ENCODE data around the gene RGL4. TPM values are rescaled to one million over a fixed set of nuclear protein-coding genes. Genes with fewer than 3 reads are reported as not detected.

The RGL4 gene
- total and polyA plus RNA-seq, 2 of the 13 experiments (the other 11 are each of a cell fraction or from before 2014, with no cell fraction given): not detected

DNA sequence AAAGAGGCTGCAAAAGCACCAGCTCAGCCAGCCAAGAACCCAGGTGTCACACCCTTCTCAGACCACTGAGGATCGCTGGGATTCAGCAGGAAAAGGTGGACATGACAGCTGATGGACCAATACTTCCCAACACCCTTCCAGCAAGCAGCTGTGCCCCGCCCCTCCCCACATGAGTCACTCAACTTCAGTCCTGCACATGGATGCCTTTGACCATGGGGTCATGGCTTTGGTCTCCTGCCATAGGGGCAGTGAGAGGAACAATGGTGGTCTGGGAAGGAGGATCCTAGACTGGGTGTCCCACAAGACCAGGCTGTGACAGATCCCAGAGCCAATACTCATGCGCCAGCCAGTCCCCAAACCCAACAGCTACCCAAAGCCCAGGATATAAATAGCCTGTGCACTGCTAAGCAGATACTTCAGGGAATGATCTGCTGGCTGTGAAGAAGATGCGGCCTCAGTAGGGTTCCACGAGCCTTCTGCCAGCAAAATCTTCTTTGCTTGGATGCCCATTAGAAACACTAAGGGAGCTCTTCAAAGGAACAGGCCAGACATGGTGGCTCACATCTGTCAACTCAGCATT, 5.5 kb upstream of the RGL4 start (continued):
- TF ChIP-seq, protein P1, sequence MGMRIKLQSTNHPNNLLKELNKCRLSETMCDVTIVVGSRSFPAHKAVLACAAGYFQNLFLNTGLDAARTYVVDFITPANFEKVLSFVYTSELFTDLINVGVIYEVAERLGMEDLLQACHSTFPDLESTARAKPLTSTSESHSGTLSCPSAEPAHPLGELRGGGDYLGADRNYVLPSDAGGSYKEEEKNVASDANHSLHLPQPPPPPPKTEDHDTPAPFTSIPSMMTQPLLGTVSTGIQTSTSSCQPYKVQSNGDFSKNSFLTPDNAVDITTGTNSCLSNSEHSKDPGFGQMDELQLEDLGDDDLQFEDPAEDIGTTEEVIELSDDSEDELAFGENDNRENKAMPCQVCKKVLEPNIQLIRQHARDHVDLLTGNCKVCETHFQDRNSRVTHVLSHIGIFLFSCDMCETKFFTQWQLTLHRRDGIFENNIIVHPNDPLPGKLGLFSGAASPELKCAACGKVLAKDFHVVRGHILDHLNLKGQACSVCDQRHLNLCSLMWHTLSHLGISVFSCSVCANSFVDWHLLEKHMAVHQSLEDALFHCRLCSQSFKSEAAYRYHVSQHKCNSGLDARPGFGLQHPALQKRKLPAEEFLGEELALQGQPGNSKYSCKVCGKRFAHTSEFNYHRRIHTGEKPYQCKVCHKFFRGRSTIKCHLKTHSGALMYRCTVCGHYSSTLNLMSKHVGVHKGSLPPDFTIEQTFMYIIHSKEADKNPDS (CRISPR knock-in tag; IDR thresholded peaks at IDR 0.05): no peak
- no peak for TF ChIP-seq ATF7-NPFF (CRISPR knock-in tag; IDR thresholded peaks at IDR 0.05; ENCODE audit: low read depth)
- TF ChIP-seq ZMYM4 (CRISPR knock-in tag; IDR thresholded peaks at IDR 0.05): no peak
- TF ChIP-seq, protein P2, sequence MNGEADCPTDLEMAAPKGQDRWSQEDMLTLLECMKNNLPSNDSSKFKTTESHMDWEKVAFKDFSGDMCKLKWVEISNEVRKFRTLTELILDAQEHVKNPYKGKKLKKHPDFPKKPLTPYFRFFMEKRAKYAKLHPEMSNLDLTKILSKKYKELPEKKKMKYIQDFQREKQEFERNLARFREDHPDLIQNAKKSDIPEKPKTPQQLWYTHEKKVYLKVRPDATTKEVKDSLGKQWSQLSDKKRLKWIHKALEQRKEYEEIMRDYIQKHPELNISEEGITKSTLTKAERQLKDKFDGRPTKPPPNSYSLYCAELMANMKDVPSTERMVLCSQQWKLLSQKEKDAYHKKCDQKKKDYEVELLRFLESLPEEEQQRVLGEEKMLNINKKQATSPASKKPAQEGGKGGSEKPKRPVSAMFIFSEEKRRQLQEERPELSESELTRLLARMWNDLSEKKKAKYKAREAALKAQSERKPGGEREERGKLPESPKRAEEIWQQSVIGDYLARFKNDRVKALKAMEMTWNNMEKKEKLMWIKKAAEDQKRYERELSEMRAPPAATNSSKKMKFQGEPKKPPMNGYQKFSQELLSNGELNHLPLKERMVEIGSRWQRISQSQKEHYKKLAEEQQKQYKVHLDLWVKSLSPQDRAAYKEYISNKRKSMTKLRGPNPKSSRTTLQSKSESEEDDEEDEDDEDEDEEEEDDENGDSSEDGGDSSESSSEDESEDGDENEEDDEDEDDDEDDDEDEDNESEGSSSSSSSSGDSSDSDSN (CRISPR knock-in tag; IDR thresholded peaks at IDR 0.05): no peak
- TF ChIP-seq ZNF350 (CRISPR knock-in tag; IDR thresholded peaks at IDR 0.05; ENCODE audit: borderline replicate concordance, low read depth): no peak
- TF ChIP-seq, protein P3, sequence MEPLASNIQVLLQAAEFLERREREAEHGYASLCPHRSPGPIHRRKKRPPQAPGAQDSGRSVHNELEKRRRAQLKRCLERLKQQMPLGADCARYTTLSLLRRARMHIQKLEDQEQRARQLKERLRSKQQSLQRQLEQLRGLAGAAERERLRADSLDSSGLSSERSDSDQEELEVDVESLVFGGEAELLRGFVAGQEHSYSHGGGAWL (CRISPR knock-in tag; IDR thresholded peaks at IDR 0.05): no peak
- no peak for TF ChIP-seq ZSCAN30 (CRISPR knock-in tag; IDR thresholded peaks at IDR 0.05)
- no peak for TF ChIP-seq ZNF75D (CRISPR knock-in tag; IDR thresholded peaks at IDR 0.05; ENCODE audit: borderline replicate concordance)
- TF ChIP-seq AKAP8 (CRISPR knock-in tag; IDR thresholded peaks at IDR 0.05): no peak
- TF ChIP-seq, protein P4, sequence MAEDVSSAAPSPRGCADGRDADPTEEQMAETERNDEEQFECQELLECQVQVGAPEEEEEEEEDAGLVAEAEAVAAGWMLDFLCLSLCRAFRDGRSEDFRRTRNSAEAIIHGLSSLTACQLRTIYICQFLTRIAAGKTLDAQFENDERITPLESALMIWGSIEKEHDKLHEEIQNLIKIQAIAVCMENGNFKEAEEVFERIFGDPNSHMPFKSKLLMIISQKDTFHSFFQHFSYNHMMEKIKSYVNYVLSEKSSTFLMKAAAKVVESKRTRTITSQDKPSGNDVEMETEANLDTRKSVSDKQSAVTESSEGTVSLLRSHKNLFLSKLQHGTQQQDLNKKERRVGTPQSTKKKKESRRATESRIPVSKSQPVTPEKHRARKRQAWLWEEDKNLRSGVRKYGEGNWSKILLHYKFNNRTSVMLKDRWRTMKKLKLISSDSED (CRISPR knock-in tag; IDR thresholded peaks at IDR 0.05): no peak
- 0 out of 2 replicates have a peak, but pooled peaks have one; percentile 10 for TF ChIP-seq FOSL1 (CRISPR knock-in tag; IDR thresholded peaks at IDR 0.05; ENCODE audit: borderline replicate concordance)
- TF ChIP-seq ZNF768 (CRISPR knock-in tag; IDR thresholded peaks at IDR 0.05): no peak
- TF ChIP-seq SOX13 (IDR thresholded peaks at IDR 0.05): no peak
- TF ChIP-seq SOX13 (CRISPR knock-in tag; conservative IDR thresholded peaks at IDR 0.05 in 1 of 2, IDR thresholded peaks at IDR 0.05 in 1 of 2): no peak
- no peak for TF ChIP-seq MYNN (CRISPR knock-in tag; IDR thresholded peaks at IDR 0.05; ENCODE audit: low read depth)
- TF ChIP-seq FOSL2 (CRISPR knock-in tag; IDR thresholded peaks at IDR 0.05): peak; percentile 77
- peak in 1 of 2 experiments; percentile 63 for TF ChIP-seq MAFK (conservative IDR thresholded peaks at IDR 0.05 in 1 of 2, IDR thresholded peaks at IDR 0.05 in 1 of 2; ENCODE audit: low read length in 2 of 2)
- no peak for TF ChIP-seq ZNF777 (CRISPR knock-in tag; IDR thresholded peaks at IDR 0.05)
- TF ChIP-seq, protein P5, sequence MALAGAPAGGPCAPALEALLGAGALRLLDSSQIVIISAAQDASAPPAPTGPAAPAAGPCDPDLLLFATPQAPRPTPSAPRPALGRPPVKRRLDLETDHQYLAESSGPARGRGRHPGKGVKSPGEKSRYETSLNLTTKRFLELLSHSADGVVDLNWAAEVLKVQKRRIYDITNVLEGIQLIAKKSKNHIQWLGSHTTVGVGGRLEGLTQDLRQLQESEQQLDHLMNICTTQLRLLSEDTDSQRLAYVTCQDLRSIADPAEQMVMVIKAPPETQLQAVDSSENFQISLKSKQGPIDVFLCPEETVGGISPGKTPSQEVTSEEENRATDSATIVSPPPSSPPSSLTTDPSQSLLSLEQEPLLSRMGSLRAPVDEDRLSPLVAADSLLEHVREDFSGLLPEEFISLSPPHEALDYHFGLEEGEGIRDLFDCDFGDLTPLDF (CRISPR knock-in tag; IDR thresholded peaks at IDR 0.05): no peak
- TF ChIP-seq ISX (CRISPR knock-in tag; conservative IDR thresholded peaks at IDR 0.05): no peak
- TF ChIP-seq, protein P6, sequence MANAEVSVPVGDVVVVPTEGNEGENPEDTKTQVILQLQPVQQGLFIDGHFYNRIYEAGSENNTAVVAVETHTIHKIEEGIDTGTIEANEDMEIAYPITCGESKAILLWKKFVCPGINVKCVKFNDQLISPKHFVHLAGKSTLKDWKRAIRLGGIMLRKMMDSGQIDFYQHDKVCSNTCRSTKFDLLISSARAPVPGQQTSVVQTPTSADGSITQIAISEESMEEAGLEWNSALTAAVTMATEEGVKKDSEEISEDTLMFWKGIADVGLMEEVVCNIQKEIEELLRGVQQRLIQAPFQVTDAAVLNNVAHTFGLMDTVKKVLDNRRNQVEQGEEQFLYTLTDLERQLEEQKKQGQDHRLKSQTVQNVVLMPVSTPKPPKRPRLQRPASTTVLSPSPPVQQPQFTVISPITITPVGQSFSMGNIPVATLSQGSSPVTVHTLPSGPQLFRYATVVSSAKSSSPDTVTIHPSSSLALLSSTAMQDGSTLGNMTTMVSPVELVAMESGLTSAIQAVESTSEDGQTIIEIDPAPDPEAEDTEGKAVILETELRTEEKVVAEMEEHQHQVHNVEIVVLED (CRISPR knock-in tag; IDR thresholded peaks at IDR 0.05; ENCODE audit: borderline replicate concordance): no peak
